Progenitor cell of endocrine pancreas (in vitro differentiated cells): ENCODE data around the gene PPARA. TPM values are rescaled to one million over a fixed set of nuclear protein-coding genes. Genes with fewer than 3 reads are reported as not detected.

Experiments used
- DNase-seq: peaks from one replicate; pipeline ENCODE4 v3.0.0; 2021; ENCODE audit warnings: low spot score; ENCODE audit not compliant: unreplicated experiment
- H3K27ac Mint-ChIP-seq: 2 replicates; pipeline ENCODE4 v1.8.0; 2021; ENCODE audit warnings: mild to moderate bottlenecking, moderate library complexity, mixed read lengths
- H3K27me3 Mint-ChIP-seq: 2 replicates; pipeline ENCODE4 v1.8.0; 2021; ENCODE audit warnings: mixed read lengths
- H3K36me3 Mint-ChIP-seq: 2 replicates; pipeline ENCODE4 v1.8.0; 2022; ENCODE audit warnings: mixed read lengths; ENCODE audit not compliant: insufficient read depth
- H3K4me1 Mint-ChIP-seq: 2 replicates; pipeline ENCODE4 v1.8.0; 2021; ENCODE audit warnings: low read depth, mixed read lengths
- H3K4me3 Mint-ChIP-seq: 2 replicates; pipeline ENCODE4 v1.8.0; 2021; ENCODE audit warnings: low read depth, mild to moderate bottlenecking, moderate library complexity, mixed read lengths
- H3K9me3 Mint-ChIP-seq: 2 replicates; pipeline ENCODE4 v1.8.0; 2021; ENCODE audit warnings: low read depth, mixed read lengths
- total RNA-seq: library from RNA; stranded (reverse); gene quantifications from 2 replicates; pipeline ENCODE4 v1.2.1, GENCODE V29; 2021
- TF ChIP-seq, protein P1 (sequence below): fragments of 200-600 bp; sonication (generic); IDR thresholded peaks from one replicate; pipeline ENCODE4 v1.5.0; 2021; ENCODE audit warnings: antibody characterized with exemption, mild to moderate bottlenecking; ENCODE audit not compliant: unreplicated experiment

Gene PPARA
- total RNA-seq, 1 donor from 2014 or later = 33.5 TPM

DNA sequence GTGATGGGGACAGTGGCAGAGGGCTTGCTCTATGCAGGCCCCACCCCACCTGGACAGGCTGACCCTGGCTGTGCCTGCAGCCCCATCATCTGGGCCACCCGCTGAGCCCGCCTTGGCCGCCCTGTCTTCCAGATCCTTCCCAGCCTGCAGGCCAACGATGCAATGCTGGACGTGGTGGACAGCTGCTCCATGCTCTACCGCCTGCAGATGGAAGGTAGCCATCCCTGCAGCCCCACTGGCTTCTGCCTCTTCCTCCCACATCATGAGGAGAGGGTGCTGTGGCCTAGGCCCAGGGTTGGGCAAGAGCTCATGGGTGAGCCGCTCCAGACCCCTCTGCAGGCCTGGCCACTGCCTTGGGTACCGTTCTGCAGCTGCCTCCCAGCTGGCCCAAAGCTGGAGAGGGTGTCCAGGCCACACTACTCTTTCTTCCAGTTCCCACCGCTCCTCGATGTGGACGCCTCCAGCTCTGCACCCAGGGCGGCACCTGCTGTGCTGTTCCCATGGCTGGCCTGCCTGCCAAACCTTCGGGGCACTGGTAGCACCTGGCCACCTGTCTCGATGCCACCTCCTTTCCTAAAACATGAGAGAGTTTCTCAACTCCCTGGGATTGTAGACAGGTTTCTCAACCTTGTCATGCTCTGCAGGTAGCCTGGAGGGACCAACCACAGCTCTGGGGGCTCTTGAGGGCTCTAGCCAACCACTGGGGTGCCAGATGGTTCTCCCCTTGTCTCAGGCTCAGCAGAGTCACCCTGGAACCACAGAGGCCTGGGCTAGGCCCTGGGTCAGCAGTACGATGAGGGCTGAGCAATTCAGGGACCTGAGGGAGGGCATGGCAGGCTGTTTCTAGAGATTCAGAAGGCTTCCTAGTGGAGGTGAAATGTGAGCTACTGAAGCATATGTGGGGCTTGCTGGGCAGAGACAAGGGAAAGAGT is 136.9 kb downstream of the PPARA start:
- H3K27ac Mint-ChIP-seq = no peak overlapping the region
- no peaks in the 10 kb centered on the region for H3K27me3 Mint-ChIP-seq
- no peak overlapping the region for H3K4me3 Mint-ChIP-seq
- TF ChIP-seq, protein P1, sequence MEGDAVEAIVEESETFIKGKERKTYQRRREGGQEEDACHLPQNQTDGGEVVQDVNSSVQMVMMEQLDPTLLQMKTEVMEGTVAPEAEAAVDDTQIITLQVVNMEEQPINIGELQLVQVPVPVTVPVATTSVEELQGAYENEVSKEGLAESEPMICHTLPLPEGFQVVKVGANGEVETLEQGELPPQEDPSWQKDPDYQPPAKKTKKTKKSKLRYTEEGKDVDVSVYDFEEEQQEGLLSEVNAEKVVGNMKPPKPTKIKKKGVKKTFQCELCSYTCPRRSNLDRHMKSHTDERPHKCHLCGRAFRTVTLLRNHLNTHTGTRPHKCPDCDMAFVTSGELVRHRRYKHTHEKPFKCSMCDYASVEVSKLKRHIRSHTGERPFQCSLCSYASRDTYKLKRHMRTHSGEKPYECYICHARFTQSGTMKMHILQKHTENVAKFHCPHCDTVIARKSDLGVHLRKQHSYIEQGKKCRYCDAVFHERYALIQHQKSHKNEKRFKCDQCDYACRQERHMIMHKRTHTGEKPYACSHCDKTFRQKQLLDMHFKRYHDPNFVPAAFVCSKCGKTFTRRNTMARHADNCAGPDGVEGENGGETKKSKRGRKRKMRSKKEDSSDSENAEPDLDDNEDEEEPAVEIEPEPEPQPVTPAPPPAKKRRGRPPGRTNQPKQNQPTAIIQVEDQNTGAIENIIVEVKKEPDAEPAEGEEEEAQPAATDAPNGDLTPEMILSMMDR = no peak
- peaks cover 25% of the 10 kb centered on the region for H3K36me3 Mint-ChIP-seq
- DNase-seq = no peak
- no peaks in the 10 kb centered on the region for H3K4me1 Mint-ChIP-seq
- H3K9me3 Mint-ChIP-seq = no peaks in the 10 kb centered on the region

DNA sequence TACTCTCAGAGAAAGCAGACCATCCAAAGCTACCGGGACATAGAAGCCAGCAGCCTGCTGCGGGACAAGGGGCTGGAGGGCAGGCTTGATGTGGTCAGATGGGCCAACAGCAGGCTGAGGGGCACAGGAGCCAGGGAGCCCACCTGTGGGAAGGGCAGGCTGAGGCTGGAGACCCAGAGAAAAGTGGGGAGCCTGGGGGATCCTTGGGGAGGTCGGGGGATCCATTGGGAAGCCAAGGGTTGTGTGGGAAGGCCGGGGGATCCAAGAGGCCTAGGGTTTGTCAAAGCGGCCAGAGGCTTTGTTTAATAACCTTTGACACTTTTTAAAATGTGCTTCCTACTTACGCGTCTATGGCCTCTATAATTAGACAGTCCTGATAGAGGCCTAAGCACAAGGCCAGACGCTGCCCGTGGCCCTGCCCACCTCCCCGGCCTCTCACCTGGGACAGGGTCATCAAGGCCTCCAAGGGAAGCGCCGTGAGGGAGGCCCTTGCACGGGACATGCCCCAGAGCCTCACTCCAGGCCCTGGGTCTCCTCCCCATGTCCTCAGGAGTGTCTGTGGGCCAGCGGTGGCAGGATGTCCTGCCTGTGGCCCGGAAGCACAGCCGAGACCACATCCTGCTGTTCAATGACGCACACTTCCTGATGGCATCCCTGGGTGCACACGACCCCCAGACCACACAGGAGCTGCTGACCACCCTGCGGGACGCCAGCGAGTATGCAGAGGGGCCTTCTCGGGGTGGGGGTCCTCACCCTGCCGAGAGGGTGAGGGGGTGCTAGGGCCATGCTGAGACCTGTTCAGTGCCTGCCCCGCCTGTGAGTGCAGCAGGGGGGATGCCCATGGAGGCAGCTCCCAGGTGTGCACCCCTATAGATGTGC is 137.8 kb downstream of the PPARA start:
- Mint-ChIP-seq H3K27me3 (no peaks in the 10 kb centered on the region), H3K4me1 (no peaks in the 10 kb centered on the region), H3K4me3 (no peak overlapping the region), H3K9me3 (no peaks in the 10 kb centered on the region), H3K36me3 (peaks cover 28% of the 10 kb centered on the region), H3K27ac (no peak overlapping the region)
- TF ChIP-seq, protein P1 = no peak
- no peak for DNase-seq

DNA sequence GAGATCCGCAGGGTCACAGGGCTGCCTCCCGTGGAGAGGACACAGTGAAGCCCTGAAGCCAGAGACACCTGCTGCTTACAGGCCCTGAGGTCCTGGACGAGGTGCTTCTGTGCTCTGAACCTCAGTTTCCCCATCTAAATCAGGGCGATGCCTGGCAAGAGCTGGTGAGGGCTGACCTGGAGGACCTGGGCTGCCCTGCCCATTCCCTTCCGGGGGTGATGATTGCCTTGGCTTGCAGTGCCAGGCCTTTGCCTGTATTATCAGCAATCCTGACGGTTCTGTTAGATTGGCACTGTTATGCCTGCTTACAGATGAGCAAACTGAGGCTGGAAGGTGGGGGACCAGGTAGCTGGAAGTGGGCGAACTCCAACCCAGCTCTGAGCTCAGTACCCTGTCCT is 138.5 kb downstream of the PPARA start:
- Mint-ChIP-seq H3K27ac (no peak overlapping the region), H3K36me3 (peaks cover 30% of the 10 kb centered on the region), H3K4me3 (no peak overlapping the region), H3K9me3 (no peaks in the 10 kb centered on the region), H3K4me1 (no peaks in the 10 kb centered on the region), H3K27me3 (no peaks in the 10 kb centered on the region)
- TF ChIP-seq, protein P1 = no peak
- no peak for DNase-seq

DNA sequence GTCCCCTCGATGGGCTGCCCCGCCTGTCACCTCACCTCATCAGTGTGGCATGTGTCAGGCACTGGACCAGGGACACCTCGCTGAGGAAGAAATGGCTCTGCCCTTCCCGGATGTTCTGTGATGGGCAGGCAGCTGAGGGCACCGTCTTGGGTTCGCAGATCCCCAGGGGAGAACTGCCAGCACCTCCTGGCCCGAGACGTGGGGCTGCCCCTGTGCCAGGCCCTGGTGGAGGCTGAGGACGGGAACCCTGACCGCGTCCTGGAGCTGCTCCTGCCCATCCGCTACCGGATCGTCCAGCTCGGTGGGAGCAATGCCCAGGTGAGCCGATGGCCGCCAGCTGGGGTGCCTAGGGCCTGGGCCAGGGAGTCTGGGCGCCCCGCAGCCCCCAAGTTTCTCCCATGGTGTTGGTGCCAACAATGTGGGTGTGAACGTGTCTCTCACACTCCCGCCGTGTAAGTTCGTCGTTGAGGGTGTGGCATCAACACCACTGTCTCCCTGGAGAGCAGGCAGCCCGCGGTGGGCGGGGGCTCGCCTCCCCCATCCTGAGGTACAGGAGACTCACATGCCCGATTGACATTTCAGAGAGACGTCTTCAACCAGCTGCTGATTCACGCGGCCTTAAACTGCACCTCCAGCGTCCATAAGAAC is 139.0 kb downstream of the PPARA start:
- TF ChIP-seq, protein P1 = no peak
- Mint-ChIP-seq H3K9me3 (no peaks in the 10 kb centered on the region), H3K27ac (no peak overlapping the region), H3K4me1 (no peaks in the 10 kb centered on the region), H3K4me3 (no peak overlapping the region), H3K27me3 (no peaks in the 10 kb centered on the region), H3K36me3 (peaks cover 25% of the 10 kb centered on the region)
- no peak for DNase-seq
